KOPT-K1 (cell line): ENCODE measurements around the gene WWC1.
"Not testable (repeated sequence)": the region's sequence is repeated elsewhere in the genome, so short reads cannot be mapped to it uniquely, and the experiment has no call there.

Experiments
- H3K27ac ChIP-seq: fragments of 200-600 bp; sonication (generic); 2 replicates; pipeline ENCODE4 v1.5.1; 2016; ENCODE audit warnings: antibody characterized with exemption, mild to moderate bottlenecking, low read depth, low read length; ENCODE audit not compliant: poor library complexity, severe bottlenecking
- H3K36me3 ChIP-seq: fragments of 200-600 bp; sonication (generic); 2 replicates; pipeline ENCODE4 v1.5.1; 2017; ENCODE audit warnings: antibody characterized with exemption, mild to moderate bottlenecking, low read length, moderate library complexity; ENCODE audit not compliant: insufficient read depth
- H3K9me3 ChIP-seq: fragments of 200-600 bp; sonication (generic); 2 replicates; pipeline ENCODE4 v1.5.1; 2017; ENCODE audit warnings: antibody characterized with exemption, low read length, mild to moderate bottlenecking; ENCODE audit not compliant: insufficient read depth, poor library complexity, severe bottlenecking

The WWC1 gene

DNA sequence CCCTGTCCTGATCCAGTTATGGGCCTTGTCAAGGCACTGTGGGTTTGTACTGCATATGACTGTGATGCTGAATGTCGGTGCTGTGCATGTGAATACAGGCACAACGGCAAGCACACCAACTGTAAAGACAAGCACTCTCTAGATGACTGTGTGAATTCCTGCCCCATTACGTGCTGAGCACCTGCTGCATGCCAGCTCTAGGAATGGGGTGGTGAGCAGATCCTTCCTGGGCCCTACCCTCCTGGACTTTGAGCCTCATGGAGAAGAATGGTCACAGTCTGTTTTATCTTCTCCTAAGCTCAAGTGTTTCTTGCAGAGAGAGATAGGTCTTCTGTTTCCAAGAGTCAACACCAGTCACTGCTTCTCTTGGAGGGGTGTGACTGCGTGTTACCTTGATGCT, 138.9 kb downstream of the WWC1 start:
- Histone ChIP-seq H3K27ac (no peak overlapping the region), H3K36me3 (no peaks in the 10 kb centered on the region), H3K9me3 (no peaks in the 10 kb centered on the region)

- Histone ChIP-seq H3K36me3 (no peaks in the 10 kb centered on the region), H3K27ac (no peak overlapping the region), H3K9me3 (no peaks in the 10 kb centered on the region)
Observed at GRCh38 chr5:168432903-168433302, 141.5 kb downstream of the WWC1 start.

- no peaks in the 10 kb centered on the region for H3K9me3 ChIP-seq
Observed at GRCh38 chr5:168434001-168434400, 142.6 kb downstream of the WWC1 start.

GRCh38 chr5:168434746-168435321, 143.4 kb downstream of the WWC1 start:
- Histone ChIP-seq H3K36me3 (no peaks in the 10 kb centered on the region), H3K27ac (no peak overlapping the region), H3K9me3 (no peaks in the 10 kb centered on the region)

More at GRCh38 chr5:168434001-168434400, 142.6 kb downstream of the WWC1 start:
- no peak overlapping the region for H3K27ac ChIP-seq
- no peaks in the 10 kb centered on the region for H3K36me3 ChIP-seq

DNA sequence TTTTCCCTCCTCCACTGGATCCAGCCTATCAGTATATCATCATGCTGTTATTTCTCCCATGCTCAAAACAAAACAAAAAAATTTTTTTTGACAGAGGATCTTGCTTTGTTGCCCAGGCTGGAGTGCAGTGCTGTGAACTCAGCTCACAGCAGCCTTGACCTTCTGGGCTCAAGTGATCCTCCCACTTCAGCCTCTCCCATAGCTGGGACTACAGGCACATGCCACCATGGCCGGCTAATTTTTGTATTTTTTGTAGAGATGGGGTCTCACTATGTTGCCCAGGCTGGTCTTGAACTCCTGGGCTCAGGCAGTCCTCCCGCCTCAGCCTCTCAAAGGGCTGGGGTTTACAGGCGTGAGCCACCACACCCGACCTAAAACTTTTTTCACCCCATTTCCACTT, 143.9 kb downstream of the WWC1 start:
- not testable (repeated sequence) for H3K9me3 ChIP-seq, H3K36me3 ChIP-seq, H3K27ac ChIP-seq

DNA sequence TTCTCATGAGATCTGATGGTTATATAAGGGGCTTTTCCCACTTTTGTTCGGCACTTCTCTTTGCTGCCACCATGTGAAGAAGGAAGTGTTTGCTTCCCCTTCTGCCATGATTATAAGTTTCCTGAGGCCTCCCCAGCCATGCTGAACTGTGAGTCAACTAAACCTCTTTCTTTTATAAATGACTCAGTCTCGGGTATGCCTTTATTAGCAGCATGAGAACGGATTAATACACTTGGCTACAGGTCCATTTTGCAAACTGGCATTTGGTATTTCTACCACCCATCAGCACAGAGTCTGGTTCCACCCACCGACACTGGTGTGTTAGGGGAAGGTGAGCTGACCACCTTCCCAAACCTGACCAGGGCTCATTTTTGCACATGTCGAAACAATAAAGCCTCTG, 146.9 kb downstream of the WWC1 start:
- Histone ChIP-seq H3K36me3 (no peaks in the 10 kb centered on the region), H3K27ac (no peak overlapping the region), H3K9me3 (no peaks in the 10 kb centered on the region)

DNA sequence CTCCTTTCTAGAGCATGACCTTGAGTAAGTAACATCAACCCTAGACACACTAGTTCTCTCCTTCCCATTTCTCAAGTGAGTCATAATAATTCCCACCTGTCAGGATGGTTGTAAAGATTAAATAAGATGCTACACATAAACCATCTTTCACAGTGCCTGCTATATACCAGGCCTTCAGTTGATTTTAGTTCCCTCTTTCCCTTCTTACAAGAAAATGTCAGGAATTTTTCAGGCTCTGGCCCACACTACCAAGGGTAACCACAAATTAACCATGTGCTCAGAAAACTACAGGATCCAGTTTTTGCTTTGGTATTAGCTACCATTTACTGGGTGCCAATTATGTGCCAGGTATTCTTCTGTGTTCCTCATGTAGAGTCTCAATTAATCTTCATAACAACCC, 152.1 kb downstream of the WWC1 start:
- H3K36me3 ChIP-seq: no peaks in the 10 kb centered on the region
- no peak overlapping the region for H3K27ac ChIP-seq
- no peaks in the 10 kb centered on the region for H3K9me3 ChIP-seq

DNA sequence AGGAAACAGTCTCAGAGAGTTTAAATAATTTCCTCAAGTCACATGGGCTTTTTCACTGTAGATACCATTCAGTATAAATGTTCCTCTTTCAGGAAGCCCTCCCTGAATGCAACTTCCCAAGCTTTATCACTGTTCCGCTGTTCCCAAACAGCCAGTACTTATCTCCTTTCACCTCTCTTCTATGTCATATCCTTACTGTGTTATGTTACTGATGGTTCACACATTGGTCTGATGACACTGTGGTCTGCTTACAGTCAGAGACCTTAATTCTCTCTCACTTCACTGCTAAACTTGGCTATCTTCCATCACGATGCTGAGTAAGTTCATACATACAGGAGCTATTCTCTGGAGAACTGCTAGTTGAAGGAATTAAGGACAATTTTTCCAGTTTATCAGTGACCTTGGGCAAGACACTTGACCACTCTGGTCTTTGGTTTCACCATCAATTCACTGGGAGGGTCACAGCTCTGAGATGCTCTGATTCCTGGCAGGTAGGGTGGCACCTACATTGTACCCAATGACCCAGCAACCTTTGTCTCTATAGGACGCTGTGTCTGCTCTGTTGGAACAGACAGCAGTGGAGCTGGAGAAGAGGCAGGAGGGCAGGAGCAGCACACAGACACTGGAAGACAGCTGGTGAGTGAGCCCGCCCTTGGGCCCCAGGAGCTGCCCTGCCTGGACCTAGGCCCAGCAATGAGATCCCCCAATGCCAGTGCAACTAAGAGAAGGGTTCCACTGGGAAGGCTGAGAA, 152.7 kb downstream of the WWC1 start:
- H3K36me3 ChIP-seq: no peaks in the 10 kb centered on the region
- no peaks in the 10 kb centered on the region for H3K9me3 ChIP-seq
- no peak overlapping the region for H3K27ac ChIP-seq

- H3K27ac ChIP-seq: no peak overlapping the region
- H3K36me3 ChIP-seq: no peaks in the 10 kb centered on the region
- H3K9me3 ChIP-seq: no peaks in the 10 kb centered on the region
Observed at GRCh38 chr5:168446983-168447619, 155.7 kb downstream of the WWC1 start.

DNA sequence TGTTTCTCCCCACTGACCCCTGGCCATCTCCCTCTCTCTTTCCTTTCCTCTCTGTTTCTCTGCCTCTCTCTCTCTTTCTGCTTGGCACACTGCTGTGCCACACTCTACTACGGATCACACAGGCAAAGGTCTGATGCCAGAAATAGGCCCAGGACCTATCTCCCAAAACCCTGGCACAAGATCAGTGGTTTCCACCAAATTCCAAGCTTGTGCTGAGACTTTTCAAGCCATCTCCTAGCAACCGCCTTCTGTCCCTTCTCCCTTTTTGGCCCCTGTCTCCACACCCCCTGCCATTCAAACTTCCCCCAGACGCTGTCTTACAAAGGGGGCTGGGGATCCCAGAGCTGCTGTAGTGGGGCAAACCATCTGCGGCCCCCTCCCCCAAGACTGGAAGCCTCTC, 156.4 kb downstream of the WWC1 start:
- H3K36me3 ChIP-seq: no peaks in the 10 kb centered on the region
- no peaks in the 10 kb centered on the region for H3K9me3 ChIP-seq
- no peak overlapping the region for H3K27ac ChIP-seq

GRCh38 chr5:168449166-168449565, 157.7 kb downstream of the WWC1 start:
- Histone ChIP-seq H3K27ac (no peak overlapping the region), H3K9me3 (no peaks in the 10 kb centered on the region), H3K36me3 (no peaks in the 10 kb centered on the region)

DNA sequence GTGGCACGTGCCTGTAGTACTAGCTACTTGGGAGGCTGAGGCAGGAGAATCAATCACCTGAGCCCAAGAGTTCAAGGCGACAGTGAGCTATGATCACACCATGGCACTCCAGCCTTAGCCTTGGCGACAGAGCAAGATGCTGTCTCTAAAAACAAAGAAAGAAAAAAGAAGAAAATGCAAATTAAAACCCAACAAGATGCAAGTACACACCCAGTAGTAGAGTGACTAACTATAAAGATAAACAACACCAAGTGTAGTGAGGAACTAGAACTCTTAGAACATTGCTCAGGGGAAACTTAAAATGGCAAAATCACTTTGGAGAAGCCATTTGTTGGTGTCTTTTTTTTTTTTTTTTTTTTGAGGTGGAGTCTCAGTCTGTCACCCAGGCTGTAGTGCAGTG, 160.1 kb downstream of the WWC1 start:
- H3K27ac ChIP-seq: no peak overlapping the region
- no peaks in the 10 kb centered on the region for H3K9me3 ChIP-seq
- H3K36me3 ChIP-seq: no peaks in the 10 kb centered on the region

- Histone ChIP-seq H3K27ac (no peak overlapping the region), H3K36me3 (no peaks in the 10 kb centered on the region), H3K9me3 (peaks cover 3% of the 10 kb centered on the region)
Observed at GRCh38 chr5:168455201-168455600, 163.8 kb downstream of the WWC1 start.

GRCh38 chr5:168457542-168457941, 166.1 kb downstream of the WWC1 start:
- H3K36me3 ChIP-seq: no peaks in the 10 kb centered on the region
- no peak overlapping the region for H3K27ac ChIP-seq
- peaks cover 3% of the 10 kb centered on the region for H3K9me3 ChIP-seq

DNA sequence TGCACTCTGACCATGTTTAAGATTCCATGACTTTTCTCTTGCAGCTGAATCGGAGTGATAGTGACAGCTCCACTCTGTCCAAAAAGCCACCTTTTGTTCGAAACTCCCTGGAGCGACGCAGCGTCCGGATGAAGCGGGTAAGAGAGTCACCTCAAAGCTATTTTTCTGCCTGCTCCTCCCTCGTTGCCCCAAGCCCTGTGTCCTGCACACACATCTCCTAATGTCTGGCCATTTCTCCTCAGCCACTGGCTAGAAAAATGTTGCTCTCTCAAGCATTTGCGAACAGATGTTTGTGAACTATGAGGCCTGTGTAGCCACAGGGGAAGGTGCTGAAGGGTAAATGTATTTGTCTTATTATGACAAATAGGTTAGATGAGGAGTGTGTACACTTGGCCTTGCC, 169.2 kb downstream of the WWC1 start:
- Histone ChIP-seq H3K9me3 (peaks cover 3% of the 10 kb centered on the region), H3K27ac (no peak overlapping the region), H3K36me3 (no peaks in the 10 kb centered on the region)

GRCh38 chr5:168463081-168463480, 171.6 kb downstream of the WWC1 start:
- H3K9me3 ChIP-seq: no peaks in the 10 kb centered on the region
- no peaks in the 10 kb centered on the region for H3K36me3 ChIP-seq
- no peak overlapping the region for H3K27ac ChIP-seq
